Smooth muscle cell (in vitro differentiated cells): ENCODE measurements around the gene AKAP1. TPM values are rescaled to one million over a fixed set of nuclear protein-coding genes. Genes with fewer than 3 reads are reported as not detected.

Experiments used
- DNase-seq: peaks from one replicate; lab custom pipeline; 2025; ENCODE audit not compliant: unreplicated experiment; lab: John Stamatoyannopoulos, UW
- H2AFZ ChIP-seq: fragments of 200-600 bp; sonication (generic); 2 replicates; pipeline ENCODE4 v1.6.0; 2016; ENCODE audit warnings: antibody characterized with exemption, low read depth, mild to moderate bottlenecking
- H3F3A ChIP-seq: fragments of 200-600 bp; sonication (generic); 2 replicates; pipeline ENCODE4 v1.6.0; 2017; ENCODE audit warnings: antibody characterized with exemption, low read depth
- H3K27ac ChIP-seq: fragments of 200-600 bp; sonication (generic); 2 replicates; pipeline ENCODE4 v1.5.1; 2016; ENCODE audit warnings: low read depth, mild to moderate bottlenecking
- H3K27me3 ChIP-seq: fragments of 200-600 bp; sonication (generic); 2 replicates; pipeline ENCODE4 v1.6.1; 2016; ENCODE audit warnings: low read depth, mild to moderate bottlenecking
- H3K36me3 ChIP-seq: fragments of 200-600 bp; sonication (generic); 2 replicates; pipeline ENCODE4 v1.5.1; 2016; ENCODE audit warnings: low read depth
- H3K4me1 ChIP-seq: fragments of 200-600 bp; sonication (generic); 2 replicates; pipeline ENCODE4 v1.5.1; 2016; ENCODE audit warnings: low read depth
- H3K4me2 ChIP-seq: fragments of 200-600 bp; sonication (generic); 2 replicates; pipeline ENCODE4 v1.6.0; 2016; ENCODE audit warnings: mild to moderate bottlenecking
- H3K4me3 ChIP-seq: fragments of 200-600 bp; sonication (generic); 2 replicates; pipeline ENCODE4 v1.5.1; 2016; ENCODE audit warnings: mild to moderate bottlenecking
- H3K79me2 ChIP-seq: fragments of 200-600 bp; sonication (generic); 2 replicates; pipeline ENCODE4 v1.6.0; 2016; ENCODE audit warnings: low read depth, mild to moderate bottlenecking
- H3K9ac ChIP-seq: fragments of 200-600 bp; sonication (generic); 2 replicates; pipeline ENCODE4 v1.6.0; 2016; ENCODE audit warnings: low read depth
- H3K9me3 ChIP-seq: fragments of 200-600 bp; sonication (generic); replicated peaks from 2 replicates; pipeline ENCODE4 v1.5.1; 2016; ENCODE audit warnings: low read depth
- H4K20me1 ChIP-seq: fragments of 200-600 bp; sonication (generic); 2 replicates; pipeline ENCODE4 v1.6.0; 2016; ENCODE audit warnings: low read depth
- WGBS: methylation state at CpG from one replicate; pipeline ENCODE4 v1.1.7; 2016; ENCODE audit warnings: low lambda C conversion rate; 5-methylcytosine and 5-hydroxymethylcytosine counted together
- polyA plus RNA-seq: library from polyadenylated mRNA; unstranded; fragments of >200 nt; fragmentation: Nextera tagmentation; extraction: Ambion mirVana; gene quantifications from 2 replicates; pipeline ENCODE4 v1.2.1, GENCODE V29; 2016
- total RNA-seq: library from RNA; depleted of rRNA; stranded (reverse); fragments of >200 nt; gene quantifications from 2 replicates; pipeline ENCODE4 v1.2.3, GENCODE V29; 2014
- TF ChIP-seq, protein P1 (sequence below): fragments of 200-600 bp; sonication (generic); IDR thresholded peaks from 2 replicates; pipeline ENCODE4 v1.5.1; 2017; ENCODE audit warnings: borderline replicate concordance, mild to moderate bottlenecking, antibody characterized with exemption; ENCODE audit not compliant: insufficient read depth, poor library complexity, severe bottlenecking

AKAP1 gene
- total and polyA plus RNA-seq, 2 experiments from 2014 or later: 5.8 to 6.2 TPM

DNA sequence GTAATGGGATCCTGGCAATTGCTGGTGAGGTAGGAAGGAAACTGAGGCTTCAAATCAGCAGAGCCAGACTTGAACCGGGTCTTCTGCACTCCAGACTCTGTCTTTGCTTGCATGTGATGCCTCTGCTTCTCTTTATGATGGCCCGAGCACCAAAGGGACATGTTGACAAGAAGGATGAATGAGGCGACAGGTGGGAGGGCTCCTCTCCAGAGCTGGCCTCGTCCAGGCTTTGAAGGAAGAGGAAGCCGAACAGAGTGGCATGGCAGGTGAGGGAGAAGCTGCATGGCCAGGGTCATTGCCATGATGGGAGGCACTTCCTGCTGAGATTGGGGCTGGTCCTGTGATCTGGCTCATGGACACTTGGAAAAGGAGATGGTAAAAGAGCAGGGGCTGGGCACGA lies 40.8 kb downstream of the AKAP1 start:
- H3K36me3 ChIP-seq: no peaks in the 10 kb centered on the region
- H3F3A ChIP-seq: no peaks in the 10 kb centered on the region
- TF ChIP-seq, protein P1, sequence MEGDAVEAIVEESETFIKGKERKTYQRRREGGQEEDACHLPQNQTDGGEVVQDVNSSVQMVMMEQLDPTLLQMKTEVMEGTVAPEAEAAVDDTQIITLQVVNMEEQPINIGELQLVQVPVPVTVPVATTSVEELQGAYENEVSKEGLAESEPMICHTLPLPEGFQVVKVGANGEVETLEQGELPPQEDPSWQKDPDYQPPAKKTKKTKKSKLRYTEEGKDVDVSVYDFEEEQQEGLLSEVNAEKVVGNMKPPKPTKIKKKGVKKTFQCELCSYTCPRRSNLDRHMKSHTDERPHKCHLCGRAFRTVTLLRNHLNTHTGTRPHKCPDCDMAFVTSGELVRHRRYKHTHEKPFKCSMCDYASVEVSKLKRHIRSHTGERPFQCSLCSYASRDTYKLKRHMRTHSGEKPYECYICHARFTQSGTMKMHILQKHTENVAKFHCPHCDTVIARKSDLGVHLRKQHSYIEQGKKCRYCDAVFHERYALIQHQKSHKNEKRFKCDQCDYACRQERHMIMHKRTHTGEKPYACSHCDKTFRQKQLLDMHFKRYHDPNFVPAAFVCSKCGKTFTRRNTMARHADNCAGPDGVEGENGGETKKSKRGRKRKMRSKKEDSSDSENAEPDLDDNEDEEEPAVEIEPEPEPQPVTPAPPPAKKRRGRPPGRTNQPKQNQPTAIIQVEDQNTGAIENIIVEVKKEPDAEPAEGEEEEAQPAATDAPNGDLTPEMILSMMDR: no peak
- no peaks in the 10 kb centered on the region for H4K20me1 ChIP-seq
- H3K4me2 ChIP-seq: no peak overlapping the region
- no peaks in the 10 kb centered on the region for H3K4me1 ChIP-seq
- no peaks in the 10 kb centered on the region for H3K27me3 ChIP-seq
- H3K9me3 ChIP-seq: no peaks in the 10 kb centered on the region
- 90% methylated on average over 6 of the region's 6 CpGs for WGBS
- no peaks in the 10 kb centered on the region for H3K79me2 ChIP-seq
- DNase-seq: no peak
- H3K9ac ChIP-seq: no peak overlapping the region
- no peak overlapping the region for H3K4me3 ChIP-seq
- no peak overlapping the region for H3K27ac ChIP-seq
- no peak overlapping the region for H2AFZ ChIP-seq

DNA sequence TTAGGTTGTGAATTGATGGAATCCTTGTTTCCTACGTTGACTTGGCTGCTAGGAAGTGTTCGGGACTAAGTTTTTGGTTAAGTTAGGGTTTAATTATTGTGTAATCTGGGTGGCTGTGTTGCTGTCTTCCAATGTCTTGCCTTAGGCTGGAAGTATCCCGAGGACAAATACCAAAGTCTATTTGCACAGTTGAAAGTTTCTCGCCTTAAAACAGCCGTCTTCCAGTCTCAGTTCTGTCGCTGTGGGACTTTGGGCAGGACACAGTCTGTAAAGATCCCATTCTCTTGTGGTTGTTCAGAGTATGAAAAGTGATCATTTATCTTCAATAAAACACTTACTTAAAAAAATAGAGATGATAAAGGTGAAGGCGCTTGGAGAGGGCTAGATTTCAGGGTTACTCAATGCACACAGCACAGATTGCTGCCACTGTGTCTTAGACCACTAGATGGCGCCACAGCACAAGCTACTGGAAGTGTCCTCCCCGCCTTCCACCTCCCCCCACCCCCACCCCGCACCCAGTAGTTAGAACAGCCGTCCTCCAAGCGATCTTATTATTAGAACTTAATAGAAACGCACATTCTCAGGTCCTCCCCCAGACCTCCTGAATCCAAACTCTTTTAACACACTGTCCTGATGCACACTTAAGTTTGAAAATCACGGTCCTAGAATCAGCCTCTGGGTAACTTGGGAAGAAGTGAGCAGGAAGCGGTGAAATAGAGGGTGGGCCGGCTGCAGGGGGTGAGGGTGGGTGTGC lies 45.8 kb downstream of the AKAP1 start:
- H3K4me3 ChIP-seq: peak overlapping the region; percentile 34
- no peak overlapping the region for H3K9ac ChIP-seq
- 39% methylated on average over 16 of the region's 16 CpGs for WGBS
- DNase-seq: peak; percentile 40
- no peaks in the 10 kb centered on the region for H3F3A ChIP-seq
- no peaks in the 10 kb centered on the region for H3K36me3 ChIP-seq
- no peak overlapping the region for H2AFZ ChIP-seq
- H4K20me1 ChIP-seq: no peaks in the 10 kb centered on the region
- TF ChIP-seq, protein P1: peak; percentile 94
- H3K9me3 ChIP-seq: no peaks in the 10 kb centered on the region
- H3K79me2 ChIP-seq: no peaks in the 10 kb centered on the region
- no peak overlapping the region for H3K27ac ChIP-seq
- peak overlapping the region; percentile 81 for H3K4me2 ChIP-seq
- no peaks in the 10 kb centered on the region for H3K27me3 ChIP-seq
- H3K4me1 ChIP-seq: peaks cover 2% of the 10 kb centered on the region

DNA sequence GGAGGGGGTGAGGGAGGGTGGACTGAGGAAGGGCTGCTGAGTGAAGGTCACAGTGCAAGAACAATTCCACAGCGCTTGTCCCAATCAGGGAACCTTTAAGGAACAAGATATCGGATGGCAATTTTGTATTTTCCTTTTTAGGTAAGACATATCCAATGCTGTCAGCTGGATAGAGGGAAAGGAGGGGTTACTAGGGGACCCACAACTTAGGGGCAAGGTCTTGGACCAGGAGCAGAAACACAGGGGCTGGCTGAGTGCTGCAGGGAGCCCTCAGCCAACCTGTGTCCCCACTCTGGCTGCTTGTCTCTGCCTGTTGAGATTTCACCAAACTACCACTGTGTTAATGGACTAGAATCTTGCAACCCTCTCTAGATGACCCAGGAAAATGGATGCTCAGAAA lies 47.6 kb downstream of the AKAP1 start:
- Histone ChIP-seq H2AFZ (no peak overlapping the region), H3F3A (no peaks in the 10 kb centered on the region), H3K27ac (no peak overlapping the region), H3K36me3 (no peaks in the 10 kb centered on the region), H3K27me3 (no peaks in the 10 kb centered on the region), H3K4me2 (no peak overlapping the region), H3K9ac (no peak overlapping the region), H3K9me3 (no peaks in the 10 kb centered on the region), H3K4me3 (no peak overlapping the region), H3K4me1 (peaks cover 6% of the 10 kb centered on the region), H3K79me2 (no peaks in the 10 kb centered on the region), H4K20me1 (no peaks in the 10 kb centered on the region)
- TF ChIP-seq, protein P1: no peak
- 90% methylated on average over 1 of the region's 2 CpGs for WGBS
- DNase-seq: no peak

GRCh38 chr17:57133486-57133885 lies 48.4 kb downstream of the AKAP1 start:
- Histone ChIP-seq H3K4me3 (no peak overlapping the region), H3K36me3 (no peaks in the 10 kb centered on the region), H3K27ac (no peak overlapping the region), H3K9ac (no peak overlapping the region), H4K20me1 (no peaks in the 10 kb centered on the region), H3K9me3 (no peaks in the 10 kb centered on the region), H3F3A (no peaks in the 10 kb centered on the region), H3K79me2 (no peaks in the 10 kb centered on the region), H2AFZ (no peak overlapping the region), H3K4me1 (peaks cover 6% of the 10 kb centered on the region), H3K27me3 (no peaks in the 10 kb centered on the region), H3K4me2 (no peak overlapping the region)
- TF ChIP-seq, protein P1: no peak
- 64% methylated on average over 7 of the region's 7 CpGs for WGBS
- DNase-seq: no peak
